Measurements from ENCODE around the gene RAB23.

DNA sequence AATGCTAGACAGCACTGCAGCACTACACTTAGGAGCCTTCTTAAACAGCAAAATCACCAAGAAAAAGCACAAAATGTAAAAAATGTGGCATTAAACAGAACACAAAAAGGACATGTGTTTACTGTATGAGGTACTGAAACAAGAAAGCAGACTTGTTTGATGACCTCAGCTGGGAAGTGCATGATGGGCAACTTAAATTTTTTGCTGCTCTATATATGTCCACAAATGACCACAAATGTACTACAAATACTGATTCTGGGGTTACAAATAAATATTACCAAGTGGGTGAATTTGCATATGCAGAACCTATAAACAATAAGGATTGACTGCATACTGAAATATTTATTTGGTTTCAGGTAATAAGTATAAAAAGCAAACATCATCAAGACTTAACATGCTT lies 13.1 kb downstream of the RAB23 start:
- TF ChIP-seq, protein P1, sequence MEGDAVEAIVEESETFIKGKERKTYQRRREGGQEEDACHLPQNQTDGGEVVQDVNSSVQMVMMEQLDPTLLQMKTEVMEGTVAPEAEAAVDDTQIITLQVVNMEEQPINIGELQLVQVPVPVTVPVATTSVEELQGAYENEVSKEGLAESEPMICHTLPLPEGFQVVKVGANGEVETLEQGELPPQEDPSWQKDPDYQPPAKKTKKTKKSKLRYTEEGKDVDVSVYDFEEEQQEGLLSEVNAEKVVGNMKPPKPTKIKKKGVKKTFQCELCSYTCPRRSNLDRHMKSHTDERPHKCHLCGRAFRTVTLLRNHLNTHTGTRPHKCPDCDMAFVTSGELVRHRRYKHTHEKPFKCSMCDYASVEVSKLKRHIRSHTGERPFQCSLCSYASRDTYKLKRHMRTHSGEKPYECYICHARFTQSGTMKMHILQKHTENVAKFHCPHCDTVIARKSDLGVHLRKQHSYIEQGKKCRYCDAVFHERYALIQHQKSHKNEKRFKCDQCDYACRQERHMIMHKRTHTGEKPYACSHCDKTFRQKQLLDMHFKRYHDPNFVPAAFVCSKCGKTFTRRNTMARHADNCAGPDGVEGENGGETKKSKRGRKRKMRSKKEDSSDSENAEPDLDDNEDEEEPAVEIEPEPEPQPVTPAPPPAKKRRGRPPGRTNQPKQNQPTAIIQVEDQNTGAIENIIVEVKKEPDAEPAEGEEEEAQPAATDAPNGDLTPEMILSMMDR (IDR thresholded peaks at IDR 0.05), result no peak
- TF ChIP-seq POLR2A (IDR thresholded peaks at IDR 0.05) (no peak), POLR2AphosphoS5 (IDR thresholded peaks at IDR 0.05) (no peak)
